Endothelial cell of umbilical vein (primary cell): Measurements from ENCODE around the gene PCGF2. TPM values are rescaled to one million over a fixed set of nuclear protein-coding genes. Genes with fewer than 3 reads are reported as not detected.

Experiments
- BruUV-seq: library from RNA; stranded (reverse); fragments of 400-500 nt; replicated peaks from 2 replicates; lab custom pipeline; 2021; lab: Mats Ljungman, UMichigan
- CTCF ChIA-PET: fragments of 300-600, 350-600 bp; sonication (Branson Sonifier 250); formaldehyde crosslinking; loops from one replicate; lab custom pipeline; 2021; ENCODE audit warnings: antibody characterized with exemption, inconsistent platforms; lab: Charles Lee
- POLR2A ChIA-PET: fragments of 300-600, 350-600 bp; sonication (Branson Sonifier 250); formaldehyde crosslinking; loops from one replicate; lab custom pipeline; 2021; ENCODE audit warnings: antibody characterized with exemption, inconsistent platforms; lab: Charles Lee
- DNase-seq: peaks from one replicate; pipeline ENCODE4 v3.0.0-alpha.2; 2011; ENCODE audit warnings: low read depth, low spot score
- FAIRE-seq: peaks from 2 replicates; lab custom pipeline; 2011; peaks lifted over from hg19 to GRCh38; lab: Jason Lieb, UNC
- H2AFZ ChIP-seq: 2 replicates; pipeline ENCODE4 v1.6.0; 2012; ENCODE audit warnings: low read depth, low read length, control low read depth, inconsistent platforms
- H3K27ac ChIP-seq: 2 replicates; pipeline ENCODE4 v1.5.1; 2011; ENCODE audit warnings: low read depth, mild to moderate bottlenecking, control low read depth, low read length, moderate library complexity; ENCODE audit not compliant: insufficient read depth
- H3K27me3 ChIP-seq, 2 experiments: 2 replicates each; pipeline versions ENCODE4 v1.6.0 to v1.6.1; 2011; ENCODE audit warnings: low read length in 2 of 2, mixed read lengths in 1 of 2; ENCODE audit not compliant: control insufficient read depth in 2 of 2, insufficient read depth in 2 of 2
- H3K36me3 ChIP-seq, 2 experiments: 2 replicates in 1 of 2; 3 replicates in 1 of 2; pipeline ENCODE4 v1.5.1; 2011; ENCODE audit warnings: low read length in 2 of 2, mild to moderate bottlenecking in 1 of 2, moderate library complexity in 1 of 2; ENCODE audit not compliant: control insufficient read depth in 2 of 2, insufficient read depth in 2 of 2; ENCODE audit errors: extremely low read depth in 1 of 2
- H3K4me1 ChIP-seq: 3 replicates; pipeline ENCODE4 v1.5.1; 2011; ENCODE audit warnings: mild to moderate bottlenecking, low read length; ENCODE audit not compliant: control insufficient read depth, insufficient read depth; ENCODE audit errors: extremely low read depth
- H3K4me2 ChIP-seq: 2 replicates; pipeline ENCODE4 v1.6.1; 2011; ENCODE audit warnings: low read length, control low read depth, mixed read lengths; ENCODE audit not compliant: insufficient read depth
- H3K4me3 ChIP-seq, 3 experiments: fragments of 200-600 bp in 1 of 3; sonication (generic), shearing (Covaris generic) in 1 of 3; replicated peaks in 1 of 3; 2 replicates each; pipeline ENCODE4 v1.5.1; 2011 to 2016; ENCODE audit warnings: control low read depth in 3 of 3, low read length in 3 of 3, mild to moderate bottlenecking in 2 of 3, inconsistent platforms in 1 of 3, low read depth in 1 of 3, moderate library complexity in 1 of 3; ENCODE audit not compliant: insufficient read depth in 1 of 3
- H3K79me2 ChIP-seq: 2 replicates; pipeline ENCODE4 v1.6.0; 2012; ENCODE audit warnings: low read length, inconsistent platforms; ENCODE audit not compliant: control insufficient read depth, insufficient read depth
- H3K9ac ChIP-seq: replicated peaks from 2 replicates; pipeline ENCODE3; 2011; ENCODE audit warnings: low read length, control low read depth; ENCODE audit not compliant: insufficient read depth; ENCODE audit errors: extremely low read depth
- H3K9me1 ChIP-seq: replicated peaks from 3 replicates; pipeline ENCODE4 v1.6.0; 2011; ENCODE audit warnings: mild to moderate bottlenecking, low read length; ENCODE audit not compliant: control insufficient read depth, insufficient read depth; ENCODE audit errors: extremely low read depth
- H3K9me3 ChIP-seq: replicated peaks from 2 replicates; pipeline ENCODE4 v1.5.1; 2012; ENCODE audit warnings: low read length, inconsistent platforms; ENCODE audit not compliant: control insufficient read depth, insufficient read depth
- H4K20me1 ChIP-seq: replicated peaks from 2 replicates; pipeline ENCODE3; 2011; ENCODE audit warnings: mild to moderate bottlenecking, low read length; ENCODE audit not compliant: control insufficient read depth, insufficient read depth; ENCODE audit errors: extremely low read depth
- EZH2 ChIP-seq: IDR thresholded peaks from 2 replicates; pipeline ENCODE4 v1.6.1; 2012; ENCODE audit warnings: borderline replicate concordance, low read depth, mild to moderate bottlenecking, moderate library complexity, low read length, inconsistent platforms; ENCODE audit not compliant: severe bottlenecking
- FOS ChIP-seq: IDR thresholded peaks from 2 replicates; pipeline ENCODE4 v1.6.1; 2011; ENCODE audit warnings: mild to moderate bottlenecking, low read length, moderate library complexity, borderline replicate concordance; ENCODE audit not compliant: insufficient read depth
- GATA2 ChIP-seq: IDR thresholded peaks from 2 replicates; pipeline ENCODE4 v1.7.0; 2011; ENCODE audit warnings: low read depth, mild to moderate bottlenecking, moderate library complexity, mixed read lengths, low read length; ENCODE audit not compliant: insufficient read length, insufficient read depth
- JUN ChIP-seq: IDR thresholded peaks from 2 replicates; pipeline ENCODE4 v1.6.1; 2011; ENCODE audit warnings: borderline replicate concordance, low read depth; ENCODE audit not compliant: insufficient read length, insufficient read depth
- MAX ChIP-seq: IDR thresholded peaks from 2 replicates; pipeline ENCODE4 v1.6.1; 2011; ENCODE audit not compliant: insufficient read depth, insufficient read length
- MYC ChIP-seq: IDR thresholded peaks from one replicate; pipeline ENCODE4 v1.6.1; 2011; ENCODE audit warnings: mild to moderate bottlenecking, low read depth, low read length
- POLR2A ChIP-seq: IDR thresholded peaks from 2 replicates; pipeline ENCODE4 v1.6.1; 2012; ENCODE audit warnings: low read depth, mild to moderate bottlenecking, control low read depth, low read length
- POLR2AphosphoS5 ChIP-seq: IDR thresholded peaks from 2 replicates; pipeline ENCODE4 v1.6.1; 2012; ENCODE audit warnings: low read depth, mild to moderate bottlenecking, control low read depth, low read length, moderate library complexity; ENCODE audit not compliant: insufficient read depth
- dilution Hi-C: fragments of 300-500 bp; cut with MboI; formaldehyde crosslinking; loops from one replicate; pipeline ENCODE4 v1.15.0; 2019; ENCODE audit warnings: low sequenced_read_pairs; ENCODE audit not compliant: extremely low pct_ligation_motif_present
- intact Hi-C: fragments of 100-400 bp; cut with micrococcal nuclease; formaldehyde crosslinking; loops from one replicate; pipeline ENCODE4 v1.10.0; 2022
- polyA plus RNA-seq, 4 experiments: library from polyadenylated mRNA; depleted of rRNA in 3 of 4; stranded (reverse) in 3 of 4; unstranded in 1 of 4; fragments of >200 nt; gene quantifications; 2 replicates each; pipeline versions ENCODE4 v1.2.1 to v1.2.3, GENCODE V29; 2011 to 2012; ENCODE audit warnings: missing spikeins in 1 of 4
- total RNA-seq: library from RNA; stranded (reverse); gene quantifications from 2 replicates; pipeline ENCODE4 v1.2.3, GENCODE V29; 2021
- TF ChIP-seq, protein P1 (sequence below), 2 donors: IDR thresholded peaks; 1 replicate in 1 of 2; 2 replicates in 1 of 2; pipeline ENCODE4 v1.5.1; 2011; ENCODE audit warnings: low read length in 2 of 2, mild to moderate bottlenecking in 2 of 2, moderate library complexity in 2 of 2, control low read depth in 1 of 2, inconsistent platforms in 1 of 2, low read depth in 1 of 2; ENCODE audit not compliant: insufficient read depth in 1 of 2; ENCODE audit errors: extremely low read depth in 1 of 2

Gene PCGF2
- total and polyA plus RNA-seq, 2 donors (not counting 3 experiments of a cell fraction or from before 2014, with no cell fraction given), result 39.8 to 78.4 TPM

DNA sequence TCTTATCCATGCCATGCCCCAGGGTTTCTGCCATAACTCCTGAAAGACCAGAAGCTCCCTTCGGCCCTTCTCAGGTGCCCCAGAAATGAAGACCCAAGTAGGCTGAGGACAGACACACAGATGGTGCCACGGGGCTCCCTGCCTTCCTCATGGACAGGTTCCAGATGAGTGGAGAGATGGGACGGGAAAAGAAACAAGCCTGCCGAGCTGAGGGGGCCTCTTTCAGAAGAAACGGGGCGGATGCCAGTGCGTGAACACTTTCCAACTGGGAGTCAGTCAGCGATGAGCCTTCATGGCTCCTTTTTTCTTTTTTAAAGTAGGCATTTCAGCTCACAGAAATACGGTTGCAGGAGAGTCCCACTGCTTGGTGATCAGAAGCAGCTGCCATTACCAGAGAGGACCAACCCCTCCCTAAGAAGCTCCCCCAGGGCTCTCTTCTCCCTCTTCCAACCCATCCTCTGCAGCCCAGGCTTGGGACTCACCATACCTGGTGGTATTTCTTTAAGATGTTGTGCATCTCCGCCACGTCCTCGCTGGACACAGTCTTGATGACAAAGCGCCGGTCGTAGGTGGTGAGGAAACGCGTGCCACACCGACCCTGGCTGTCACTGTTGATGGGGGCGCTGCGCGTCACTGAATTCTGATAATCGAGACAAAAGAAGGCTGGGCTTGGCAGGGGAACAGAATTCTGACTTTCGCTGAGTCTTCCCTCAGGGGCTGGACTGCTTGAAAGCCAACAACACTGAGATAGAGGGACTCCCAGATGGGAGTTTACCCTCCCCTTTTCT lies 32.0 kb upstream of the PCGF2 start:
- H3K79me2 ChIP-seq, result no peaks in the 10 kb centered on the region
- dilution Hi-C loops (no loop called here), intact Hi-C loops (no loop called here)
- H3K9me1 ChIP-seq, result no peaks in the 10 kb centered on the region
- no peak overlapping the region for H3K27ac ChIP-seq
- no peak for DNase-seq
- no TSS peak for BruUV-seq
- TF ChIP-seq, protein P1, sequence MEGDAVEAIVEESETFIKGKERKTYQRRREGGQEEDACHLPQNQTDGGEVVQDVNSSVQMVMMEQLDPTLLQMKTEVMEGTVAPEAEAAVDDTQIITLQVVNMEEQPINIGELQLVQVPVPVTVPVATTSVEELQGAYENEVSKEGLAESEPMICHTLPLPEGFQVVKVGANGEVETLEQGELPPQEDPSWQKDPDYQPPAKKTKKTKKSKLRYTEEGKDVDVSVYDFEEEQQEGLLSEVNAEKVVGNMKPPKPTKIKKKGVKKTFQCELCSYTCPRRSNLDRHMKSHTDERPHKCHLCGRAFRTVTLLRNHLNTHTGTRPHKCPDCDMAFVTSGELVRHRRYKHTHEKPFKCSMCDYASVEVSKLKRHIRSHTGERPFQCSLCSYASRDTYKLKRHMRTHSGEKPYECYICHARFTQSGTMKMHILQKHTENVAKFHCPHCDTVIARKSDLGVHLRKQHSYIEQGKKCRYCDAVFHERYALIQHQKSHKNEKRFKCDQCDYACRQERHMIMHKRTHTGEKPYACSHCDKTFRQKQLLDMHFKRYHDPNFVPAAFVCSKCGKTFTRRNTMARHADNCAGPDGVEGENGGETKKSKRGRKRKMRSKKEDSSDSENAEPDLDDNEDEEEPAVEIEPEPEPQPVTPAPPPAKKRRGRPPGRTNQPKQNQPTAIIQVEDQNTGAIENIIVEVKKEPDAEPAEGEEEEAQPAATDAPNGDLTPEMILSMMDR (IDR thresholded peaks at IDR 0.05; ENCODE audit: extremely low read depth in 1 of 2, insufficient read depth in 1 of 2, low read depth in 1 of 2, low read length in 2 of 2), result no peak
- no peak for TF ChIP-seq POLR2A
- TF ChIP-seq JUN, result no peak
- no peak for TF ChIP-seq MAX
- TF ChIP-seq POLR2AphosphoS5, result no peak
- TF ChIP-seq FOS, result no peak
- no peak for TF ChIP-seq EZH2
- TF ChIP-seq MYC, result no peak
- no peak for TF ChIP-seq GATA2
- peaks cover 32 to 65% of the 10 kb centered on the region in 2 experiments for H3K36me3 ChIP-seq
- no peak overlapping the region for H2AFZ ChIP-seq
- ChIA-PET POLR2A (no interaction called here), CTCF (no interaction called here)
- no peaks in the 10 kb centered on the region for H3K9me3 ChIP-seq
- no peak overlapping the region for H3K4me2 ChIP-seq
- H3K27me3 ChIP-seq, result no peaks in the 10 kb centered on the region
- H4K20me1 ChIP-seq, result no peaks in the 10 kb centered on the region
- no peak overlapping the region for H3K4me3 ChIP-seq
- FAIRE-seq, result no peak
- H3K4me1 ChIP-seq, result no peaks in the 10 kb centered on the region
- H3K9ac ChIP-seq, result no peak overlapping the region
